Parathyroid adenoma (tissue), 2 donors: ENCODE results near the gene ZCCHC24.

ENCODE experiments used
- H2AFZ ChIP-seq: fragments of 300-600 bp; sonication (generic); one replicate; pipeline ENCODE4 v1.7.0; 2017; ENCODE audit warnings: antibody characterized with exemption, mild to moderate bottlenecking
- H3K27ac ChIP-seq: fragments of 300-600 bp; sonication (generic); one replicate; pipeline ENCODE4 v1.7.0; 2017
- H3K27me3 ChIP-seq: fragments of 300-600 bp; sonication (generic); one replicate; pipeline ENCODE4 v1.7.0; 2017; ENCODE audit warnings: low read length; ENCODE audit not compliant: control insufficient read depth, insufficient read depth
- H3K36me3 ChIP-seq: fragments of 300-600 bp; sonication (generic); one replicate; pipeline ENCODE4 v1.7.0; 2017; ENCODE audit warnings: low read length; ENCODE audit not compliant: control insufficient read depth, insufficient read depth
- H3K4me1 ChIP-seq: fragments of 300-600 bp; sonication (generic); one replicate; pipeline ENCODE4 v1.7.0; 2017; ENCODE audit warnings: control low read depth
- H3K4me2 ChIP-seq: fragments of 300-600 bp; sonication (generic); one replicate; pipeline ENCODE4 v1.7.0; 2017; ENCODE audit warnings: low read length
- H3K4me3 ChIP-seq: fragments of 300-600 bp; sonication (generic); one replicate; pipeline ENCODE4 v1.7.0; 2017; ENCODE audit warnings: low read depth, low read length
- H3K79me2 ChIP-seq: fragments of 300-600 bp; sonication (generic); one replicate; pipeline ENCODE4 v1.7.0; 2017; ENCODE audit warnings: control low read depth
- H3K9ac ChIP-seq: fragments of 300-600 bp; sonication (generic); one replicate; pipeline ENCODE4 v1.7.0; 2017; ENCODE audit warnings: mild to moderate bottlenecking
- H3K9me3 ChIP-seq: fragments of 300-600 bp; sonication (generic); one replicate; pipeline ENCODE4 v1.7.0; 2017; ENCODE audit warnings: low read length; ENCODE audit not compliant: control insufficient read depth
- TF ChIP-seq, protein P1 (sequence below): fragments of 300-600 bp; sonication (generic); IDR thresholded peaks from one replicate; pipeline ENCODE4 v1.7.0; 2017; ENCODE audit warnings: antibody characterized with exemption, mild to moderate bottlenecking
- donor health status: primary hyperparathyroidism.

ZCCHC24 gene

DNA sequence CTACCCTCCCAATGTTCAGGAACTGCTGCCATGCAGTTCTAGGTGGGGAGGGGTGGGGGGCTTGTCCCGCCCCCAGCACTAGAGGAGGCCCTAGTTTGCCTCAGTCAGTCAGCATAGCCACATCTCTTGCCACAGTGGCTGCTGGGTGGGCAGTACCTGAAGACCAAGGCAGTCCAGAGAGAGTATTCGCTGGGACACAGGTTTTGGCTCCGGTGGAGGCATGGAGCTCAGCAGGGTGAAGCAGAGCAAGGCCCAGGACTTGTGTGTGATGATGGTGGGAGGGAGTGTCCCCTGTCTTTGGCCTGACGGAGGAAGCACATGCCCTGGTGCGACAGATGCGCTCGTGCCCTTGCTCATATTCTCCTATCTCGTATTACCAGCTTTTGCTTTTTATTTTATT is 24.7 kb upstream of the ZCCHC24 start:
- Histone ChIP-seq H3K4me1 (no peaks in the 10 kb centered on the region), H3K79me2 (no peaks in the 10 kb centered on the region), H3K36me3 (no peaks in the 10 kb centered on the region), H3K9me3 (no peaks in the 10 kb centered on the region), H3K27ac (no peak overlapping the region), H2AFZ (no peak overlapping the region), H3K27me3 (no peaks in the 10 kb centered on the region), H3K4me3 (no peak overlapping the region), H3K9ac (no peak overlapping the region), H3K4me2 (no peak overlapping the region)
- TF ChIP-seq, protein P1, sequence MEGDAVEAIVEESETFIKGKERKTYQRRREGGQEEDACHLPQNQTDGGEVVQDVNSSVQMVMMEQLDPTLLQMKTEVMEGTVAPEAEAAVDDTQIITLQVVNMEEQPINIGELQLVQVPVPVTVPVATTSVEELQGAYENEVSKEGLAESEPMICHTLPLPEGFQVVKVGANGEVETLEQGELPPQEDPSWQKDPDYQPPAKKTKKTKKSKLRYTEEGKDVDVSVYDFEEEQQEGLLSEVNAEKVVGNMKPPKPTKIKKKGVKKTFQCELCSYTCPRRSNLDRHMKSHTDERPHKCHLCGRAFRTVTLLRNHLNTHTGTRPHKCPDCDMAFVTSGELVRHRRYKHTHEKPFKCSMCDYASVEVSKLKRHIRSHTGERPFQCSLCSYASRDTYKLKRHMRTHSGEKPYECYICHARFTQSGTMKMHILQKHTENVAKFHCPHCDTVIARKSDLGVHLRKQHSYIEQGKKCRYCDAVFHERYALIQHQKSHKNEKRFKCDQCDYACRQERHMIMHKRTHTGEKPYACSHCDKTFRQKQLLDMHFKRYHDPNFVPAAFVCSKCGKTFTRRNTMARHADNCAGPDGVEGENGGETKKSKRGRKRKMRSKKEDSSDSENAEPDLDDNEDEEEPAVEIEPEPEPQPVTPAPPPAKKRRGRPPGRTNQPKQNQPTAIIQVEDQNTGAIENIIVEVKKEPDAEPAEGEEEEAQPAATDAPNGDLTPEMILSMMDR: no peak

DNA sequence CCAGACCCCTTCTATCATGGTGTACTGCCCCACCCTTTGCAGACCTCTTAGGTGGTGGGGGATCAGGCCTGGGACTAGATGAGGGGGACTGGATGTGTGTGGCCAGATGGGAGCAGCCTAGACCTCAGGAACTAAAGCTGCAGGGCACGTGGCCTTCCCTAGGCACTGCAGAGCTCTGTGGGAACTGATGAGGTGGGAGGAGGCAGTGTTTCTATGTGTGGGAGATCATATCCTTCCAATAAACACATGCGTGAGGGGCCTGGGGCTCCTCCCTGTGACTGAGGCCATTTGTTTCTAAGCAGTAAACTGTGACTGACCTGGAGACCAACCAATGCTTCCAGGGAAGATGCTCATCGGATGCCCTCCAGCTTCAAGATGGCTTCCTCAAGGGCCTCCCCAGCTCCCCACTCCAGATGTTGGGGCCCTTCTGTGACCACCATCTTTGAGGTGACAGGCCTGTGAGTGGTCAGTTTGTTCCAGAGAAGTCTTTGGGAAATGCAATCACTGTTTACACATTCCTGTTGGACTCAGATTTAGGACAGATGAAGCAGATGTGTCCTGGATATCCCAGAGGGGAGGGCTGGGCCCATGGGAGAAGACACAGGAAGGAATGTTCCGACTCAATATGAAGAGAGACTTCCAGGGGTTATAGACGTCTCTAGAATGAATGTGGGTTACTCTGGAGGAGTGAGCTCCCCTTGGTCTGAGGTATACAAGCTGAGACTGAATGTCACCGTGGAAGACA is 23.6 kb upstream of the ZCCHC24 start:
- H3K79me2 ChIP-seq: no peaks in the 10 kb centered on the region
- no peaks in the 10 kb centered on the region for H3K9me3 ChIP-seq
- H3K4me2 ChIP-seq: no peak overlapping the region
- no peak overlapping the region for H3K9ac ChIP-seq
- H3K27ac ChIP-seq: peak overlapping the region; percentile 29
- H3K36me3 ChIP-seq: no peaks in the 10 kb centered on the region
- no peak overlapping the region for H3K4me3 ChIP-seq
- no peaks in the 10 kb centered on the region for H3K27me3 ChIP-seq
- no peak overlapping the region for H2AFZ ChIP-seq
- H3K4me1 ChIP-seq: no peaks in the 10 kb centered on the region
- TF ChIP-seq, protein P1: no peak

DNA sequence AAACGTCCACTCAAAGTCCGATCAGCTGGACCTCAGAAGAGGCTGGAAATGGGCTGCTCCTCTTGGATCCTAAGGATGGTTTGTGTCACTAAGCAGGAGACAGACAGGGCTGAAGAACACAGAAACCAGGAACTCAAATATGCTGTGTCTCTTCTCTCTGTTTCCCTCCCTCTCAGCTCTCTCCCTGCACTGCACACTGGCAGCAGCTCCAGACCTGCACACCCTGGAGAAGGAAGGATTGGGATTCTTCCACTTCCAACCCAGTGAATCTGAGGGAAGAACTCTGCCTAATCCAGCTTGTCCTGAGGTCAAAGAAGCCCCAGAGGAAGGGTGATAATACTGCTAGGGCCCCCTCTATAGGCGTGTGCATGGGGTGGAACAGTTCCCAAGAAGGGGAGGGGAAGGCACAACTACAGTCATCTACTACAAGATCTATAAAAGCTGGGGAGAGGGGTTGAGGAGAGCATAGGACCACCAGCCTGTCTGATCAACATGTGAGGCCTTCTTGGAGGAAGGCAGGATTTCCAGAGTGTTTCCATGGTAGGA is 22.7 kb upstream of the ZCCHC24 start:
- no peak overlapping the region for H3K4me3 ChIP-seq
- H3K4me2 ChIP-seq: no peak overlapping the region
- no peak overlapping the region for H3K27ac ChIP-seq
- no peaks in the 10 kb centered on the region for H3K4me1 ChIP-seq
- TF ChIP-seq, protein P1: no peak
- H3K36me3 ChIP-seq: no peaks in the 10 kb centered on the region
- H3K9ac ChIP-seq: no peak overlapping the region
- H3K9me3 ChIP-seq: no peaks in the 10 kb centered on the region
- no peak overlapping the region for H2AFZ ChIP-seq
- H3K79me2 ChIP-seq: no peaks in the 10 kb centered on the region
- no peaks in the 10 kb centered on the region for H3K27me3 ChIP-seq

DNA sequence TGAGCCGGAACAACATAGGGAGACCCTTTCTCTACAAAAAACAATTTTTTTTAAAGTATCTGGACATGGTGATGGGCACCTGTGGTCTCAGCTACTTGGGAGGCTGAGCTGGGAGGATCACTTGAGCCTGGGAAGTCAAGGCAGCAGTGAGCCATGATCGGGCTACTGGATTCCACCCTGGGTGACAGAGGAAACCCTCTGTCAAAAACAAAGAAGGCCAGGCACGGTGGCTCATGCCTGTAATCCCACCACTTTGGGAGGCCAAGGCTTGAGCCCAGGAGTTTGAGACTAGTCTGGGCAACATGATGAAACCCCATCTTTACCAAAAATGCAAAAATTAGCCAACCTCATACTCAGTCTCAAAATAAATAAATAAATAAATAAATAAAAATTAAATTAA is 19.9 kb upstream of the ZCCHC24 start:
- H2AFZ ChIP-seq: no peak overlapping the region
- H3K4me2 ChIP-seq: no peak overlapping the region
- no peak overlapping the region for H3K27ac ChIP-seq
- no peaks in the 10 kb centered on the region for H3K36me3 ChIP-seq
- no peaks in the 10 kb centered on the region for H3K9me3 ChIP-seq
- H3K27me3 ChIP-seq: no peaks in the 10 kb centered on the region
- no peak overlapping the region for H3K9ac ChIP-seq
- no peaks in the 10 kb centered on the region for H3K4me1 ChIP-seq
- TF ChIP-seq, protein P1: no peak
- no peaks in the 10 kb centered on the region for H3K79me2 ChIP-seq
- H3K4me3 ChIP-seq: no peak overlapping the region
